B cell (primary cell): Measurements from ENCODE around the gene ZMIZ1. TPM values are rescaled to one million over a fixed set of nuclear protein-coding genes. Genes with fewer than 3 reads are reported as not detected.

Experiments
- ATAC-seq: fragments of 200-7000 bp; cut with Tn5 transposase; one replicate; pipeline ENCODE4 v1.10.0; 2021; ENCODE audit warnings: low read depth, mild to moderate bottlenecking, moderate number of reproducible peaks, moderate library complexity
- CTCF ChIA-PET: fragments of 350-600 bp; sonication (Branson Sonifier 250); formaldehyde crosslinking; loops from one replicate; lab custom pipeline; 2021; ENCODE audit warnings: antibody characterized with exemption, inconsistent platforms; lab: Charles Lee
- POLR2A ChIA-PET: fragments of 350-600 bp; sonication (Branson Sonifier 250); formaldehyde crosslinking; loops from one replicate; lab custom pipeline; 2021; ENCODE audit warnings: antibody characterized with exemption; lab: Charles Lee
- DNase-seq: peaks from one replicate; pipeline ENCODE4 v3.0.0; 2013
- H2AFZ ChIP-seq: 2 replicates; pipeline ENCODE4 v1.6.1; 2012; ENCODE audit warnings: mild to moderate bottlenecking, low read depth, low read length; ENCODE audit not compliant: insufficient read depth, poor library complexity, severe bottlenecking
- H3K27ac ChIP-seq, 2 donors: 1 replicate in 1 of 2; 2 replicates in 1 of 2; pipeline ENCODE4 v1.5.1; 2012 to 2013; ENCODE audit warnings: low read length in 2 of 2, mild to moderate bottlenecking in 2 of 2, moderate library complexity in 1 of 2
- H3K27me3 ChIP-seq, 4 experiments: fragments of 200-600 bp in 1 of 4; sonication (generic) in 1 of 4; replicated peaks in 1 of 4; 1 replicate in 2 of 4; 2 replicates in 2 of 4; pipeline versions ENCODE4 v1.6.1 to v1.7.0; 2013 to 2016; ENCODE audit warnings: low read length in 3 of 4, mild to moderate bottlenecking in 2 of 4, mixed read lengths in 1 of 4, moderate library complexity in 1 of 4; ENCODE audit not compliant: insufficient read depth in 4 of 4, control insufficient read depth in 3 of 4; ENCODE audit errors: control extremely low read depth in 1 of 4
- H3K36me3 ChIP-seq, 2 experiments: replicated peaks in 1 of 2; 1 replicate in 1 of 2; 2 replicates in 1 of 2; pipeline versions ENCODE4 v1.6.1 to v1.7.1; 2013; ENCODE audit warnings: low read length in 1 of 2; ENCODE audit not compliant: insufficient read depth in 2 of 2, control insufficient read depth in 1 of 2; ENCODE audit errors: control extremely low read depth in 1 of 2, extremely low read depth in 1 of 2
- H3K4me1 ChIP-seq, 2 donors: fragments of 200-600 bp in 1 of 2; sonication (generic) in 1 of 2; 1 replicate in 1 of 2; 2 replicates in 1 of 2; pipeline versions ENCODE4 v1.5.1 to v1.6.1; 2013 to 2017; ENCODE audit warnings: low read length in 2 of 2; ENCODE audit not compliant: control insufficient read depth in 2 of 2, insufficient read depth in 2 of 2
- H3K4me2 ChIP-seq: replicated peaks from 2 replicates; pipeline ENCODE3; 2012; ENCODE audit warnings: mild to moderate bottlenecking, low read depth, low read length; ENCODE audit not compliant: poor library complexity, severe bottlenecking
- H3K4me3 ChIP-seq, 5 experiments: fragments of 200-600 bp in 1 of 5; sonication (generic) in 1 of 5; 1 replicate in 3 of 5; 2 replicates in 2 of 5; pipeline versions ENCODE4 v1.5.1 to v1.7.0; 2011 to 2016; ENCODE audit warnings: low read length in 4 of 5, mild to moderate bottlenecking in 4 of 5, low read depth in 2 of 5, control low read depth in 1 of 5, moderate library complexity in 1 of 5; ENCODE audit not compliant: insufficient read depth in 1 of 5; ENCODE audit errors: control extremely low read depth in 1 of 5, extremely low read depth in 1 of 5
- H3K79me2 ChIP-seq: fragments of 200-600 bp; sonication (generic); one replicate; pipeline ENCODE4 v1.6.0; 2016; ENCODE audit warnings: low read length; ENCODE audit not compliant: control insufficient read depth, insufficient read depth
- H3K9ac ChIP-seq: fragments of 200-600 bp; sonication (generic); 2 replicates; pipeline ENCODE4 v1.6.1; 2017; ENCODE audit warnings: mild to moderate bottlenecking, low read length, moderate library complexity
- H3K9me3 ChIP-seq, 3 donors: one replicate each; pipeline versions ENCODE4 v1.6.1 to v1.7.1; 2013; ENCODE audit warnings: low read length in 2 of 3; ENCODE audit not compliant: control insufficient read depth in 2 of 3, insufficient read depth in 1 of 3; ENCODE audit errors: control extremely low read depth in 1 of 3
- H4K20me1 ChIP-seq: 2 replicates; pipeline ENCODE4 v1.6.0; 2012; ENCODE audit warnings: mild to moderate bottlenecking, low read length; ENCODE audit not compliant: insufficient read depth, control insufficient read depth, poor library complexity, severe bottlenecking
- H3K27ac Mint-ChIP-seq: one replicate; pipeline ENCODE4 v1.8.0; 2021; ENCODE audit warnings: mixed read lengths
- H3K27me3 Mint-ChIP-seq: one replicate; pipeline ENCODE4 v1.8.0; 2021; ENCODE audit warnings: mixed read lengths
- H3K4me1 Mint-ChIP-seq: one replicate; pipeline ENCODE4 v1.8.0; 2021; ENCODE audit warnings: mixed read lengths
- H3K4me3 Mint-ChIP-seq: one replicate; pipeline ENCODE4 v1.8.0; 2021; ENCODE audit warnings: mixed read lengths
- H3K9me3 Mint-ChIP-seq: one replicate; pipeline ENCODE4 v1.8.0; 2022; ENCODE audit warnings: mixed read lengths; ENCODE audit not compliant: insufficient read depth
- CTCF ChIP-seq: fragments of 200-600 bp; IDR thresholded peaks from one replicate; pipeline ENCODE4 v1.8.0; 2022; ENCODE audit warnings: antibody characterized with exemption, mild to moderate bottlenecking
- EZH2 ChIP-seq: IDR thresholded peaks from 2 replicates; pipeline ENCODE4 v1.6.1; 2012; ENCODE audit warnings: borderline replicate concordance, low read depth, mild to moderate bottlenecking, moderate library complexity, low read length; ENCODE audit not compliant: insufficient read depth, poor library complexity, severe bottlenecking
- WGBS: methylation state at CpG from one replicate; pipeline ENCODE4 v1.1.5; 2013; ENCODE audit warnings: missing lambda C conversion rate; ENCODE audit not compliant: insufficient coverage; 5-methylcytosine and 5-hydroxymethylcytosine counted together
- intact Hi-C: fragments of 100-400 bp; cut with micrococcal nuclease; formaldehyde crosslinking; loops from one replicate; pipeline ENCODE4 v1.10.0; 2022
- polyA plus RNA-seq: library from polyadenylated mRNA; depleted of rRNA; stranded (reverse); fragments of >200 nt; gene quantifications from 2 replicates; pipeline ENCODE4 v1.2.3, GENCODE V29; 2012
- total RNA-seq, 2 donors: library from RNA; stranded (reverse); fragments of 120-200 nt in 1 of 2; gene quantifications; 1 replicate in 1 of 2; 2 replicates in 1 of 2; pipeline versions ENCODE4 v1.2.3 to v1.2.4, GENCODE V29; 2013 to 2022

Gene ZMIZ1
- total and polyA plus RNA-seq, 2 donors (not counting 1 experiment from before 2014, with no cell fraction given) = 14.3 to 64.9 TPM

- no peak overlapping the region for H3K4me3 Mint-ChIP-seq
- H3K4me2 ChIP-seq = no peak overlapping the region
- peaks cover 17% of the 10 kb centered on the region for H3K4me1 Mint-ChIP-seq
- 72% methylated on average over 18 of the region's 18 CpGs for WGBS
- peaks cover 14 to 17% of the 10 kb centered on the region in 2 donors for H3K4me1 ChIP-seq
- no peak overlapping the region for H3K4me3 ChIP-seq
- no peaks in the 10 kb centered on the region for H4K20me1 ChIP-seq
- TF ChIP-seq CTCF (peak; percentile 85), EZH2 (no peak)
- no peaks in the 10 kb centered on the region for H3K79me2 ChIP-seq
- H3K27me3 Mint-ChIP-seq = peaks cover 11% of the 10 kb centered on the region
- H2AFZ ChIP-seq = no peak overlapping the region
- H3K9me3 ChIP-seq = peaks cover 0 to 13% (median 2%) of the 10 kb centered on the region in 3 donors
- peaks cover 0 to 12% (median 4%) of the 10 kb centered on the region in 4 experiments for H3K27me3 ChIP-seq
- intact Hi-C loops = loop anchor here (5.0 to 10.0 kb wide), 5 partner anchors 46 to 1479 kb away; partner anchors contain the start of gene RPS24
- H3K9ac ChIP-seq = no peak overlapping the region
- no peak overlapping the region for H3K27ac Mint-ChIP-seq
- no peaks in the 10 kb centered on the region for H3K36me3 ChIP-seq
- ChIA-PET POLR2A (no interaction called here), CTCF (interaction anchor here (0.6 to 5.5 kb wide), 27 partner anchors 9 to 1349 kb away, joined by 3 to 148 read pairs (median 6); no protein-coding TSS in a partner anchor)
- peaks cover 1% of the 10 kb centered on the region for H3K9me3 Mint-ChIP-seq
- no peak overlapping the region for H3K27ac ChIP-seq
- DNase-seq (peak; percentile 74), ATAC-seq (peak; percentile 29)
These were observed 128.0 kb downstream of the ZMIZ1 start for GRCh38 chr10:79196470-79197461.
